Measurements from ENCODE around the gene ADAMTS18. TPM values are rescaled to one million over a fixed set of nuclear protein-coding genes. Genes with fewer than 3 reads are reported as not detected.
"Not testable (repeated sequence)": the region's sequence is repeated elsewhere in the genome, so short reads cannot be mapped to it uniquely, and the experiment has no call there.

Gene ADAMTS18
- total RNA-seq, 4 donors from 2014 or later = 0.20 to 0.79 (median 0.27) TPM; not detected in 1

DNA sequence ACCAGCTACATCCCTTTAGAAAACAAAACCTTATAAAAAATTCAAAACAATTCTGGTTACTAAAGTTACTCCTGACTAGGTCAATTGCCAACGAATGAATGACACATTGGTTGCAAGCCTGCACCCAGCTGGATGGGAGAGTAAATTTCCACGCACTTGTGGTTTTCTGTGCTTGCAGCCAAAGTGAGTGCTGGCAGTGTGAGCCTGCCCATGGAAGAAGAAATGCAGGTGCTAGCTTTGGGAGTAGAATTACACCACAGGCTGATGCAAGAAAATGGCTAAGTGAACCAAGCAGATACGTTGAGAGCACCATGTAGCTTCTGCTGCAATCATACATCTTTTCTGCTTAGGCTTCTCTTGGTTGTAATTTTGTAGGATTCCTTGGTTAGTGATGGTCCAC lies 161.0 kb downstream of the ADAMTS18 start:
- in situ Hi-C loops (cut with MboI; ENCODE audit: low pct_ligation_motif_present in 1 of 4, low pct_unique_long_range_greater_than_20kb in 1 of 4, low sequenced_read_pairs in 3 of 4) = no loop called here
- no peaks in the 10 kb centered on the region for H3K36me3 ChIP-seq
- no peaks in the 10 kb centered on the region for H3K9me3 ChIP-seq
- intact Hi-C loops (cut with DNase I; ENCODE audit: low total_unique reads) = no loop called here
- H3K27ac ChIP-seq = no peak overlapping the region
- 54 to 66% methylated on average over 3 of the region's 3 CpGs for WGBS, 2 donors (ENCODE audit: low coverage in 1 of 2)
- no peaks in the 10 kb centered on the region for H3K27me3 ChIP-seq
- no peak for TF ChIP-seq EP300 (IDR thresholded peaks at IDR 0.05; ENCODE audit: low read depth)
- TF ChIP-seq POLR2AphosphoS5 (IDR thresholded peaks at IDR 0.05) = no peak
- TF ChIP-seq, protein P1, sequence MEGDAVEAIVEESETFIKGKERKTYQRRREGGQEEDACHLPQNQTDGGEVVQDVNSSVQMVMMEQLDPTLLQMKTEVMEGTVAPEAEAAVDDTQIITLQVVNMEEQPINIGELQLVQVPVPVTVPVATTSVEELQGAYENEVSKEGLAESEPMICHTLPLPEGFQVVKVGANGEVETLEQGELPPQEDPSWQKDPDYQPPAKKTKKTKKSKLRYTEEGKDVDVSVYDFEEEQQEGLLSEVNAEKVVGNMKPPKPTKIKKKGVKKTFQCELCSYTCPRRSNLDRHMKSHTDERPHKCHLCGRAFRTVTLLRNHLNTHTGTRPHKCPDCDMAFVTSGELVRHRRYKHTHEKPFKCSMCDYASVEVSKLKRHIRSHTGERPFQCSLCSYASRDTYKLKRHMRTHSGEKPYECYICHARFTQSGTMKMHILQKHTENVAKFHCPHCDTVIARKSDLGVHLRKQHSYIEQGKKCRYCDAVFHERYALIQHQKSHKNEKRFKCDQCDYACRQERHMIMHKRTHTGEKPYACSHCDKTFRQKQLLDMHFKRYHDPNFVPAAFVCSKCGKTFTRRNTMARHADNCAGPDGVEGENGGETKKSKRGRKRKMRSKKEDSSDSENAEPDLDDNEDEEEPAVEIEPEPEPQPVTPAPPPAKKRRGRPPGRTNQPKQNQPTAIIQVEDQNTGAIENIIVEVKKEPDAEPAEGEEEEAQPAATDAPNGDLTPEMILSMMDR (IDR thresholded peaks at IDR 0.05) = no peak
- TF ChIP-seq POLR2A (IDR thresholded peaks at IDR 0.05) = no peak
- no peak for DNase-seq
- H3K4me1 ChIP-seq = no peaks in the 10 kb centered on the region
- no peak overlapping the region for H3K4me3 ChIP-seq

DNA sequence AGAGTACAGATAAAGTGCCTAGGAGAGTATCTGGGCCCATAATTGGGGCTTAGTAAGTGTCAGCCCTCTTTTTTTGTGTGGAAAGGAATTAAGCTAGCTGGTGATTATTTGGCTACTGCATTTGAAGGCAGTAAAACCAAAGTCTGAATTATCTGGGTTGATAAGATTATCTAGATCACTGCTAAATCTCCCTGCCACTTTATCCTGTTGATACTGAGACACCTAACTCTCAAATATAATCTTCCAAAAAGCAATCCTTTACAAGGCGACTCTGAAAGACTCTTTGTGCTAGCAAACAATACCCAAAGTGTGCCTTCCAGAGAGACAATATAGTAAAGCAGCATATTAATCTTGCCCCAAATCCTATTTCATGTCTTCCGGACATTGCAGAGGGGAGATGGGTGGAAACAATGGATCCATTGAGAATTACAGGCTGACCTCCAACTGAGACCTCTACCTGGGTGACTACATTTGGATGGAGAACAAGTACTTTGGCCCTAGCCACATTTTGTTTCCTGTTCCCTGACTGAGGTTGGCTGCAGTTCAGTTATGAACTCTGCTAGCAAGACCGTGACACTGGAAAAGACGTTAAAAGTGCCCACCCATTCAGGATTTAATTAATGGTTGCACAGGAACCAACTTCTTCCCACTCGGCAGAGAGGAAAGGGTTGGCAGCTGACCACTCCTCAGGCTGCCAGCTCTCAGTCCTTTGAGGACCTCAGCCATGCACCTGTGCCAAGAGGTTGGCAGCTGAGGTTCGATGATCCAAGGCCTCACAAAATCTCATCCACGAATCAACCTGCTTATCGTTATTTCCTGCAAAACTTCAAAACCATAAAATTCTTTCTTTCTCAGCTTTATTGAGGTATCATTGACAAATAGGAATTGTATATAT lies 163.1 kb downstream of the ADAMTS18 start:
- Histone ChIP-seq H3K27ac (no peak overlapping the region), H3K36me3 (no peaks in the 10 kb centered on the region), H3K27me3 (no peaks in the 10 kb centered on the region), H3K4me3 (no peak overlapping the region), H3K9me3 (no peaks in the 10 kb centered on the region), H3K4me1 (no peaks in the 10 kb centered on the region)
- in situ Hi-C loops (cut with MboI; ENCODE audit: low pct_ligation_motif_present in 1 of 4, low pct_unique_long_range_greater_than_20kb in 1 of 4, low sequenced_read_pairs in 3 of 4) (no loop called here), intact Hi-C loops (cut with DNase I; ENCODE audit: low total_unique reads) (no loop called here)
- no peak for DNase-seq
- 48 to 70% methylated on average over 4 to 8 of the region's 8 CpGs for WGBS, 2 donors (ENCODE audit: low coverage in 1 of 2)
- TF ChIP-seq EP300 (IDR thresholded peaks at IDR 0.05; ENCODE audit: low read depth) = no peak
- TF ChIP-seq, protein P1 (IDR thresholded peaks at IDR 0.05) = no peak
- TF ChIP-seq POLR2AphosphoS5 (IDR thresholded peaks at IDR 0.05) = no peak
- TF ChIP-seq POLR2A (IDR thresholded peaks at IDR 0.05) = no peak

- H3K4me3 ChIP-seq; DNase-seq; H3K36me3 ChIP-seq; H3K9me3 ChIP-seq; H3K27ac ChIP-seq; H3K4me1 ChIP-seq; intact Hi-C loops (cut with DNase I; ENCODE audit: low total_unique reads); H3K27me3 ChIP-seq; in situ Hi-C loops (cut with MboI; ENCODE audit: low pct_ligation_motif_present in 1 of 4, low pct_unique_long_range_greater_than_20kb in 1 of 4, low sequenced_read_pairs in 3 of 4): not testable (repeated sequence)
- WGBS, 2 donors (ENCODE audit: low coverage in 1 of 2) = 57 to 80% methylated on average over 1 of the region's 1 CpG
Observed at GRCh38 chr16:77266185-77266584, 168.6 kb downstream of the ADAMTS18 start.

DNA sequence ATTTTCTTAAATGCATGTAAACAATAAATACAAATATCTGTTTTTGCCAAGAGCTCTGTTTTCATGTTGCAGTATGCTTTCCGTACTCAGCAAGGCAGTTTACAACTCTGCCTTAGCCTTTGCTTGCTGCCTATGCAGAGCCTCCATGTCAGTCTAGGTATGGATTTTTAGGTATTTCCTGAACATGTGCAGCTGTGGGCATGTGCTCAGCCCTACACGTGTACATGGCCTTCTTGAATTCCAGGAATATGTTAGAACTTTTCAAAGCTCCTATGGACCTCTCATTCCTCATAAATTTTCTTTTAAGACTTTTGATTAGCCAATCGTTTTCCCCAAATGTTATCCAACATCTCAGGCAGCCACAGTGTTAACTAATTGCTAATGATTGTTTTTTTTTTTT lies 171.9 kb downstream of the ADAMTS18 start:
- H3K4me3 ChIP-seq = no peak overlapping the region
- H3K27me3 ChIP-seq = no peaks in the 10 kb centered on the region
- intact Hi-C loops (cut with DNase I; ENCODE audit: low total_unique reads) (no loop called here), in situ Hi-C loops (cut with MboI; ENCODE audit: low pct_ligation_motif_present in 1 of 4, low pct_unique_long_range_greater_than_20kb in 1 of 4, low sequenced_read_pairs in 3 of 4) (no loop called here)
- no peak overlapping the region for H3K27ac ChIP-seq
- no peak for TF ChIP-seq POLR2AphosphoS5 (IDR thresholded peaks at IDR 0.05)
- no peak for TF ChIP-seq EP300 (IDR thresholded peaks at IDR 0.05; ENCODE audit: low read depth)
- TF ChIP-seq, protein P1 (IDR thresholded peaks at IDR 0.05) = no peak
- no peak for TF ChIP-seq POLR2A (IDR thresholded peaks at IDR 0.05)
- no peaks in the 10 kb centered on the region for H3K36me3 ChIP-seq
- WGBS, 2 donors (ENCODE audit: low coverage in 1 of 2) = 36 to 52% methylated on average over 2 to 3 of the region's 3 CpGs
- no peak for DNase-seq
- H3K9me3 ChIP-seq = no peaks in the 10 kb centered on the region
- H3K4me1 ChIP-seq = no peaks in the 10 kb centered on the region
